ENCODE results near the gene FABP3.

DNA sequence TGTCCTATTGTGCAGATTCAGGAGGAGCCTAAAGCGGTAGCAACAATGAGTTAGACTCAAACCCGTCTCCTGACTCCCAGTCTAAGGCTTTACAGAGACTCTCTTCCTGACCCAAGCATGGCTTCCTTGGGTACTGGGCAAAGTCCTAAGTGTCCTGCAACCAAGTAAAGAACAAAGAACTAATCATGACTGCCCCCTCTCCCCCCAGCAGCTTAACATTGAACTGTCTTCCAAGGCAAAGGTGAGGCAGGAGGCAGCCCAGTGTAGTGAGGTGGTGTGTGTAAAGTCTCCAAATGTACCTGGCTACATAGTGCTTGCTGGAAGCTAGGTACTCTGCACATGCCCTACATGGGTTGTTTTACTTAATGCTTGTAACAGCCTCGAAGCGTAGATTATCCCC, 2.3 kb downstream of the FABP3 start:
- TF ChIP-seq, protein P1, sequence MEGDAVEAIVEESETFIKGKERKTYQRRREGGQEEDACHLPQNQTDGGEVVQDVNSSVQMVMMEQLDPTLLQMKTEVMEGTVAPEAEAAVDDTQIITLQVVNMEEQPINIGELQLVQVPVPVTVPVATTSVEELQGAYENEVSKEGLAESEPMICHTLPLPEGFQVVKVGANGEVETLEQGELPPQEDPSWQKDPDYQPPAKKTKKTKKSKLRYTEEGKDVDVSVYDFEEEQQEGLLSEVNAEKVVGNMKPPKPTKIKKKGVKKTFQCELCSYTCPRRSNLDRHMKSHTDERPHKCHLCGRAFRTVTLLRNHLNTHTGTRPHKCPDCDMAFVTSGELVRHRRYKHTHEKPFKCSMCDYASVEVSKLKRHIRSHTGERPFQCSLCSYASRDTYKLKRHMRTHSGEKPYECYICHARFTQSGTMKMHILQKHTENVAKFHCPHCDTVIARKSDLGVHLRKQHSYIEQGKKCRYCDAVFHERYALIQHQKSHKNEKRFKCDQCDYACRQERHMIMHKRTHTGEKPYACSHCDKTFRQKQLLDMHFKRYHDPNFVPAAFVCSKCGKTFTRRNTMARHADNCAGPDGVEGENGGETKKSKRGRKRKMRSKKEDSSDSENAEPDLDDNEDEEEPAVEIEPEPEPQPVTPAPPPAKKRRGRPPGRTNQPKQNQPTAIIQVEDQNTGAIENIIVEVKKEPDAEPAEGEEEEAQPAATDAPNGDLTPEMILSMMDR (conservative IDR thresholded peaks at IDR 0.05 in 1 of 2, IDR thresholded peaks at IDR 0.05 in 1 of 2; ENCODE audit: low read depth in 1 of 2, low read length in 2 of 2), result no peak
- TF ChIP-seq EZH2 (IDR thresholded peaks at IDR 0.05; ENCODE audit: low read length, missing control alignments), result no peak

Data from fibroblast of lung (primary cell).